ENCODE data around the gene LUM.

Gene LUM

GRCh38 chr12:91111366-91112325 lies at the start of gene LUM:
Gene LUM (minus strand): TSS chr12:91111494. CDS start chr12:91108979, 2,515 bp downstream.
- DNase-seq: no peak

- DNase-seq: no peak
Measured at GRCh38 chr12:91161009-91161408, 49.7 kb upstream of the LUM start.

- DNase-seq: no peak
Measured at GRCh38 chr12:91155990-91156389, 44.7 kb upstream of the LUM start.

GRCh38 chr12:91154131-91154530 lies 42.8 kb upstream of the LUM start:
- no peak for DNase-seq

- DNase-seq: no peak
Measured at GRCh38 chr12:91144053-91144452, 32.8 kb upstream of the LUM start.

- no peak for DNase-seq
Measured at GRCh38 chr12:91143206-91143605, 31.9 kb upstream of the LUM start.

GRCh38 chr12:91142221-91142631 lies 30.9 kb upstream of the LUM start:
- no peak for DNase-seq

GRCh38 chr12:91140026-91140931 lies 29.0 kb upstream of the LUM start:
- DNase-seq: no peak

- no peak for DNase-seq
Measured at GRCh38 chr12:91139286-91139685, 28.0 kb upstream of the LUM start.

- no peak for DNase-seq
Measured at GRCh38 chr12:91138337-91138920, 27.1 kb upstream of the LUM start.

- no peak for DNase-seq
Measured at GRCh38 chr12:91133871-91134270, 22.6 kb upstream of the LUM start.

- DNase-seq: no peak
Measured at GRCh38 chr12:91129662-91130362, 18.5 kb upstream of the LUM start.

- no peak for DNase-seq
Measured at GRCh38 chr12:91127751-91128150, 16.5 kb upstream of the LUM start.

- no peak for DNase-seq
Measured at GRCh38 chr12:91127306-91127705, 16.0 kb upstream of the LUM start.

- no peak for DNase-seq
Measured at GRCh38 chr12:91126516-91126915, 15.2 kb upstream of the LUM start.

- DNase-seq: no peak
Measured at GRCh38 chr12:91123236-91123916, 12.1 kb upstream of the LUM start.

GRCh38 chr12:91120781-91121180 lies 9.5 kb upstream of the LUM start:
- no peak for DNase-seq

GRCh38 chr12:91119089-91119488 lies 7.8 kb upstream of the LUM start:
- no peak for DNase-seq

- DNase-seq: no peak
Measured at GRCh38 chr12:91113621-91114020, 2.3 kb upstream of the LUM start.

GRCh38 chr12:91110311-91110924 lies 876 bp downstream of the LUM start:
- no peak for DNase-seq

GRCh38 chr12:91109581-91110310 lies 1.5 kb downstream of the LUM start:
- DNase-seq: no peak

All from cerebellar nuclear complex (tissue), 1 donor.